ENCODE data around the gene NDUFS6.

NDUFS6 gene

GRCh38 chr5:1845696-1846095, 44.5 kb downstream of the NDUFS6 start:
- DNase-seq (ENCODE audit: extremely low read depth in 1 of 2, low read depth in 1 of 2), result no peak

- DNase-seq (ENCODE audit: extremely low read depth in 1 of 2, low read depth in 1 of 2), result no peak
These were observed 45.4 kb downstream of the NDUFS6 start for GRCh38 chr5:1846583-1846982.

GRCh38 chr5:1847056-1847455, 45.8 kb downstream of the NDUFS6 start:
- DNase-seq (ENCODE audit: extremely low read depth in 1 of 2, low read depth in 1 of 2), result no peak

GRCh38 chr5:1847611-1848010, 46.4 kb downstream of the NDUFS6 start:
- DNase-seq (ENCODE audit: extremely low read depth in 1 of 2, low read depth in 1 of 2), result no peak

- no peak for DNase-seq (ENCODE audit: extremely low read depth in 1 of 2, low read depth in 1 of 2)
These were observed 49.3 kb downstream of the NDUFS6 start for GRCh38 chr5:1850324-1851154.

- DNase-seq (ENCODE audit: extremely low read depth in 1 of 2, low read depth in 1 of 2), result no peak
These were observed 50.2 kb downstream of the NDUFS6 start for GRCh38 chr5:1851290-1851934.

GRCh38 chr5:1852324-1852947, 51.2 kb downstream of the NDUFS6 start:
- DNase-seq (ENCODE audit: extremely low read depth in 1 of 2, low read depth in 1 of 2), result no peak

- DNase-seq (ENCODE audit: extremely low read depth in 1 of 2, low read depth in 1 of 2), result no peak
These were observed 52.3 kb downstream of the NDUFS6 start for GRCh38 chr5:1853531-1853930.

GRCh38 chr5:1855075-1855474, 53.9 kb downstream of the NDUFS6 start:
- DNase-seq (ENCODE audit: extremely low read depth in 1 of 2, low read depth in 1 of 2), result no peak

GRCh38 chr5:1855596-1855995, 54.4 kb downstream of the NDUFS6 start:
- DNase-seq (ENCODE audit: extremely low read depth in 1 of 2, low read depth in 1 of 2), result no peak

GRCh38 chr5:1856596-1857255, 55.5 kb downstream of the NDUFS6 start:
- no peak for DNase-seq (ENCODE audit: extremely low read depth in 1 of 2, low read depth in 1 of 2)

- DNase-seq (ENCODE audit: extremely low read depth in 1 of 2, low read depth in 1 of 2), result no peak
These were observed 56.0 kb downstream of the NDUFS6 start for GRCh38 chr5:1857256-1857600.

GRCh38 chr5:1858436-1858835, 57.2 kb downstream of the NDUFS6 start:
- DNase-seq (ENCODE audit: extremely low read depth in 1 of 2, low read depth in 1 of 2), result no peak

GRCh38 chr5:1859099-1859498, 57.9 kb downstream of the NDUFS6 start:
- DNase-seq (ENCODE audit: extremely low read depth in 1 of 2, low read depth in 1 of 2), result no peak

- DNase-seq (ENCODE audit: extremely low read depth in 1 of 2, low read depth in 1 of 2), result no peak
These were observed 58.9 kb downstream of the NDUFS6 start for GRCh38 chr5:1860021-1860610.

- DNase-seq (ENCODE audit: extremely low read depth in 1 of 2, low read depth in 1 of 2), result no peak
These were observed 59.7 kb downstream of the NDUFS6 start for GRCh38 chr5:1860949-1861348.

- no peak for DNase-seq (ENCODE audit: extremely low read depth in 1 of 2, low read depth in 1 of 2)
These were observed 63.8 kb downstream of the NDUFS6 start for GRCh38 chr5:1864896-1865440.

- no peak for DNase-seq (ENCODE audit: extremely low read depth in 1 of 2, low read depth in 1 of 2)
These were observed 64.3 kb downstream of the NDUFS6 start for GRCh38 chr5:1865486-1865885.

Measured in activated CD8-positive, alpha-beta memory T cell treated with anti-CD3 and anti-CD28 coated beads for 1 hour (primary cell).